ENCODE results near the gene HBS1L. TPM values are rescaled to one million over a fixed set of nuclear protein-coding genes. Genes with fewer than 3 reads are reported as not detected.

The HBS1L gene
- total RNA-seq, 1 donor from 2014 or later, result 41.7 TPM

DNA sequence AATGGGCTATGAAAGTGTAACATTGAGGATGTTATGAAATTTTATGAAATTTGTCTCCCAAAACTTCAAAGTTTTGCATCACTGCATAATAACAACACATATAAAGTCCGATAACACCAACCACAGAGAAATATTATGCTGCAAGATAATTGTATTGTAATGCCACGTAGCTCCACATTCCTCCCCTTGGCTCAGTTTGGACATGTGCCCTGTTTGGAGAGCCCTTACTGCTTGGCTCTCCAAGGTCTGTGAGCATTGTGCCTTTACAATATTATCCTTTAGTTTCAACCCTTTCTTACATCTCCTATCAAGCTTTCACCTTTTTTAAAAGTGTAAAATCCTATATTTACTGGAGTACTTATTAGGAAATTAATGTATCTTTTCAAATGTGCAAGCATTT lies 10.8 kb downstream of the HBS1L start:
- Histone ChIP-seq H3K36me3 (peaks cover 0 to 14% of the 10 kb centered on the region in 2 donors), H3K9me3 (no peaks in the 10 kb centered on the region), H3K27me3 (no peaks in the 10 kb centered on the region), H3K4me1 (peaks cover 25% of the 10 kb centered on the region), H3K4me3 (no peak overlapping the region), H3K27ac (no peak overlapping the region)
- TF ChIP-seq, protein P1, sequence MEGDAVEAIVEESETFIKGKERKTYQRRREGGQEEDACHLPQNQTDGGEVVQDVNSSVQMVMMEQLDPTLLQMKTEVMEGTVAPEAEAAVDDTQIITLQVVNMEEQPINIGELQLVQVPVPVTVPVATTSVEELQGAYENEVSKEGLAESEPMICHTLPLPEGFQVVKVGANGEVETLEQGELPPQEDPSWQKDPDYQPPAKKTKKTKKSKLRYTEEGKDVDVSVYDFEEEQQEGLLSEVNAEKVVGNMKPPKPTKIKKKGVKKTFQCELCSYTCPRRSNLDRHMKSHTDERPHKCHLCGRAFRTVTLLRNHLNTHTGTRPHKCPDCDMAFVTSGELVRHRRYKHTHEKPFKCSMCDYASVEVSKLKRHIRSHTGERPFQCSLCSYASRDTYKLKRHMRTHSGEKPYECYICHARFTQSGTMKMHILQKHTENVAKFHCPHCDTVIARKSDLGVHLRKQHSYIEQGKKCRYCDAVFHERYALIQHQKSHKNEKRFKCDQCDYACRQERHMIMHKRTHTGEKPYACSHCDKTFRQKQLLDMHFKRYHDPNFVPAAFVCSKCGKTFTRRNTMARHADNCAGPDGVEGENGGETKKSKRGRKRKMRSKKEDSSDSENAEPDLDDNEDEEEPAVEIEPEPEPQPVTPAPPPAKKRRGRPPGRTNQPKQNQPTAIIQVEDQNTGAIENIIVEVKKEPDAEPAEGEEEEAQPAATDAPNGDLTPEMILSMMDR (IDR thresholded peaks at IDR 0.05), result no peak
- TF ChIP-seq POLR2A (IDR thresholded peaks at IDR 0.05) (no peak), POLR2AphosphoS5 (IDR thresholded peaks at IDR 0.05; ENCODE audit: insufficient read depth in 1 of 2, low read depth in 1 of 2) (no peak)
- intact Hi-C loops (cut with DNase I), result no loop called here
- DNase-seq (ENCODE audit: extremely low spot score in 2 of 2), result no peak

DNA sequence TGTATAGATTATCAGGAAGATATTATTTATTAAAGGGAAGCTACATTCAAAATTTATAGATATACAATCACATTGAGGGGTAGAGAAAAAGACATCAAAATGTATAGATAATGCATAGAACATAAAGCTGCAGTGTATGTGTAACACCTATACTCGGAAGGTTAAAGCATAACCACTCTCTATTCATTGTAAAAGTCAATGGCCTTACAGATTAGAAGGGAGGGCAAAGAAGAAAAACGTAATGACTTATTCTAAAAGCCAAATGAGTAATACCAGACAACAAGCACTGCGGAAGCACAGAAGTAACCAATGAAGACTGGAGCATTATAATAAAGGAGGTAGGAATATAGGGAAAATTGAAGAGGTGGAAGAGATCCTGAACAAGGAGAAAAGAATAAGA lies 11.3 kb downstream of the HBS1L start:
- no peak overlapping the region for H3K27ac ChIP-seq
- peaks cover 0 to 19% of the 10 kb centered on the region in 2 donors for H3K36me3 ChIP-seq
- no peak overlapping the region for H3K4me3 ChIP-seq
- no peak for DNase-seq (ENCODE audit: extremely low spot score in 2 of 2)
- intact Hi-C loops (cut with DNase I), result no loop called here
- H3K4me1 ChIP-seq, result peaks cover 21% of the 10 kb centered on the region
- TF ChIP-seq POLR2A (IDR thresholded peaks at IDR 0.05) (no peak), POLR2AphosphoS5 (IDR thresholded peaks at IDR 0.05; ENCODE audit: insufficient read depth in 1 of 2, low read depth in 1 of 2) (no peak)
- TF ChIP-seq, protein P1 (IDR thresholded peaks at IDR 0.05), result no peak
- H3K27me3 ChIP-seq, result no peaks in the 10 kb centered on the region
- no peaks in the 10 kb centered on the region for H3K9me3 ChIP-seq

DNA sequence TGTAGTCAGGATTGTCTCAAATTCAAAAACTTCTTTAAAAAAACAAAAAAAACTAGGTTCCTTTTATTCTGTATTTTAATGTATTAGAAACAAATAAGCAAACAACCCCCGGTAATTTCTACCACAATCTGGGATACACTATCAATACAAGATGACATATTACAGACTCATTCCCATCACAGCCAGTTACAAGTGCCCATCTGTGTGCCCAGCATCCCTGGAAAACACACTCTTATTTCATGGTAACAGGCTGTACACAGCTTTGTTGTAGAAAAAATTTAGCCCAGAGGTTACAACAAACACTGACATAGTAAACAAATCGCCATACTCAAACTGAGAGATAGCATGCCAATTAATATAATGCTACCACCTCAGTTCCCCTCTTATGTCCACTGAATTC lies 16.3 kb downstream of the HBS1L start:
- H3K27ac ChIP-seq, result no peak overlapping the region
- no peak overlapping the region for H3K4me3 ChIP-seq
- intact Hi-C loops (cut with DNase I), result no loop called here
- no peaks in the 10 kb centered on the region for H3K27me3 ChIP-seq
- TF ChIP-seq POLR2A (IDR thresholded peaks at IDR 0.05) (no peak), POLR2AphosphoS5 (IDR thresholded peaks at IDR 0.05; ENCODE audit: insufficient read depth in 1 of 2, low read depth in 1 of 2) (no peak)
- TF ChIP-seq, protein P1 (IDR thresholded peaks at IDR 0.05), result no peak
- peaks cover 7% of the 10 kb centered on the region for H3K4me1 ChIP-seq
- H3K36me3 ChIP-seq, result peaks cover 0 to 38% of the 10 kb centered on the region in 2 donors
- no peaks in the 10 kb centered on the region for H3K9me3 ChIP-seq
- no peak for DNase-seq (ENCODE audit: extremely low spot score in 2 of 2)

DNA sequence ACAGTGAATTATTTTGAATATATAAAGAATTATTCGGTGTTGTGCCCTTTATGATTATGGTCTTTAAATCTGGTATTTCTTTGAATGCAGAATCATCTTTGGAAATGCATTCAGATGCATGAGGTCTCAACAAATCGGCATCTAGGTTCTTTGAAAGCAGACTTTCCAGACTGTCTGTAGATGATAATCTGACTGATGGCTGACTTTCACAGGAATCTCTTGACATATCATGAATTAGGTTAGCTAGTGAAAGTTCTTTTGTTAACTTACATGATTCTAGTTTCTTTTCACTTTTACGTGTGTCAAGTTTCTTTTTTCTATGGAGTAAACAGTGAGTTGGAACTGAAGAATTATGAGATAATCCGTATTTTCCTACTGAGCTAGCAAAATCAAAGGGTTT lies 17.1 kb downstream of the HBS1L start:
- intact Hi-C loops (cut with DNase I), result no loop called here
- no peak for DNase-seq (ENCODE audit: extremely low spot score in 2 of 2)
- no peaks in the 10 kb centered on the region for H3K9me3 ChIP-seq
- H3K4me3 ChIP-seq, result no peak overlapping the region
- TF ChIP-seq, protein P1 (IDR thresholded peaks at IDR 0.05), result no peak
- no peak for TF ChIP-seq POLR2A (IDR thresholded peaks at IDR 0.05)
- no peak for TF ChIP-seq POLR2AphosphoS5 (IDR thresholded peaks at IDR 0.05; ENCODE audit: insufficient read depth in 1 of 2, low read depth in 1 of 2)
- H3K27me3 ChIP-seq, result no peaks in the 10 kb centered on the region
- H3K27ac ChIP-seq, result no peak overlapping the region
- H3K4me1 ChIP-seq, result peaks cover 7% of the 10 kb centered on the region
- peaks cover 0 to 38% of the 10 kb centered on the region in 2 donors for H3K36me3 ChIP-seq

DNA sequence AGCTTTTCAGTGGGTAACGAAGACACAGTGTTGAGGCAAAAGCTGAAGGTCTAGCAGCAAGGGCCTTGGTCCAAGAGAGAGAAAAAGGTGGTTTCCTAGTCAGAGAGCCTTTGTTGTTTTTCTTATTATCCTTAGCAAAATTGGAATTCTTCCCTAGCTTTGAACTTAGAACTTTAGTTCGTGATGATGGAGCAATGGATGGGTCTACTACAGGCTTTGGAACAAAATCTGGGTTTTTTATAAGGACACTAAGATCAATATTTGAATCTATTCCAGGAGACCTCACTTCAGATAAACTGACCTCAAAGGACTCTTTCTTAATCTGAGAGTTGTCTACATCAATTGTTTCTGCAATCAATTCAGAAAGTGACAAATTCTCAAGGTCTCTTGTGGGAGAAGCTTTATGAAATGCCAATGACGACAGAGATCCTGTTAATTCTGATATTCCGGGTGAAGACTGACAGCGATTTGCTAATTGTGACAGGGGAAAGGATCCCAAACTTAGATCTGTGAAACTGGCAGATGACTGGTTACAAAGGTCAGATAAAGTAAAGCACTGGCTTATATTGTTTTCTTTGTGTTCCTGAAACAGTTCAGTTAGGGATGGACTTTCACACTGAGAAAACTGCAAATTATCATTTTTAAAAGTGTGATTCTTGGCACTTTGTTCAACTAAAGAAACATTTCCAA lies 17.7 kb downstream of the HBS1L start:
- intact Hi-C loops (cut with DNase I), result no loop called here

More for the DNA sequence above, 17.7 kb downstream of the HBS1L start:
- no peak overlapping the region for H3K27ac ChIP-seq
- DNase-seq (ENCODE audit: extremely low spot score in 2 of 2), result no peak
- H3K27me3 ChIP-seq, result no peaks in the 10 kb centered on the region
- H3K9me3 ChIP-seq, result no peaks in the 10 kb centered on the region
- H3K36me3 ChIP-seq, result peaks cover 0 to 38% of the 10 kb centered on the region in 2 donors
- TF ChIP-seq POLR2A (IDR thresholded peaks at IDR 0.05) (no peak), POLR2AphosphoS5 (IDR thresholded peaks at IDR 0.05; ENCODE audit: insufficient read depth in 1 of 2, low read depth in 1 of 2) (no peak)
- TF ChIP-seq, protein P1 (IDR thresholded peaks at IDR 0.05), result no peak
- no peak overlapping the region for H3K4me3 ChIP-seq
- peaks cover 3% of the 10 kb centered on the region for H3K4me1 ChIP-seq
